GM12872 (cell line): ENCODE data around the gene TSPAN2.

Experiments used
- TF ChIP-seq, protein P1 (sequence below): IDR thresholded peaks from 3 replicates; pipeline ENCODE4 v1.5.1; 2011; ENCODE audit warnings: low read depth, mild to moderate bottlenecking, low read length, moderate library complexity; ENCODE audit not compliant: insufficient read depth

TSPAN2 gene

DNA sequence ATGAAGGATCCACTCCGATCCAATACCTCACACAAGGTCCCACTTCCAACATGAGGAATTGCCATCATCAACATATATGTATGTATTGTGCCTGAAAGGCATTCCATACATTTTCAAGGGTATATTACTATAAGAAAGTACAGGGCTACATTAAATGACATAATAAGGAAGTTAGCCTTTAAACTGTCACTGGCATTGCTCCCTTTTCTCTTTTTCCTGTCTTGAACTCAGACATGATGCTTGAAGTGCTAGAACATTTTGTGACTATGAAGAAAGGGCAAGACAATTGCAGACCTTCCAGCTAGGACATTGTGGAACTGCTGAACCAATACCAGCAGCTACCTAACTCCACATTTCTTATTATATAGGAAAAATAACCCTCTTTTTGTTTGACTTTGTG lies 2.9 kb upstream of the TSPAN2 start:
- TF ChIP-seq, protein P1, sequence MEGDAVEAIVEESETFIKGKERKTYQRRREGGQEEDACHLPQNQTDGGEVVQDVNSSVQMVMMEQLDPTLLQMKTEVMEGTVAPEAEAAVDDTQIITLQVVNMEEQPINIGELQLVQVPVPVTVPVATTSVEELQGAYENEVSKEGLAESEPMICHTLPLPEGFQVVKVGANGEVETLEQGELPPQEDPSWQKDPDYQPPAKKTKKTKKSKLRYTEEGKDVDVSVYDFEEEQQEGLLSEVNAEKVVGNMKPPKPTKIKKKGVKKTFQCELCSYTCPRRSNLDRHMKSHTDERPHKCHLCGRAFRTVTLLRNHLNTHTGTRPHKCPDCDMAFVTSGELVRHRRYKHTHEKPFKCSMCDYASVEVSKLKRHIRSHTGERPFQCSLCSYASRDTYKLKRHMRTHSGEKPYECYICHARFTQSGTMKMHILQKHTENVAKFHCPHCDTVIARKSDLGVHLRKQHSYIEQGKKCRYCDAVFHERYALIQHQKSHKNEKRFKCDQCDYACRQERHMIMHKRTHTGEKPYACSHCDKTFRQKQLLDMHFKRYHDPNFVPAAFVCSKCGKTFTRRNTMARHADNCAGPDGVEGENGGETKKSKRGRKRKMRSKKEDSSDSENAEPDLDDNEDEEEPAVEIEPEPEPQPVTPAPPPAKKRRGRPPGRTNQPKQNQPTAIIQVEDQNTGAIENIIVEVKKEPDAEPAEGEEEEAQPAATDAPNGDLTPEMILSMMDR: no peak

DNA sequence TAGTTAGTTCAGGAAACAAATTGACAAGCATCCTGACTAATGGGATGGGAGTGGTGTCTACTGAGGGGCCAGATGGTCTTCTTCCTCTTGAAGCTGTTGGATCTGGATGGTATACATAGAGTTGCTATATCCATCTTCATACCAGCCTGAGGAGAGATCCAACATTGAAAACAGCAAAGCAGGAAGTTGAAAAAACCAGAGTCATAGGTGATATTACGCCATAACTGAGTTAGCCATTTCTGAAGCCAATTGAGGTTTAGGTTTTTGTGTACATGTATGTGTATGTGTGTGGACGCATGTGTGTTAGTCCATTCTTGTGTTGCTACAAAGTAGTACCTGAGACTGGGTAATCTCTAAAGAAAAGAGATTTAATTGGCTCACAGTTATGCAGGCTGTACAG lies 2.3 kb upstream of the TSPAN2 start:
- TF ChIP-seq, protein P1: no peak

- TF ChIP-seq, protein P1: no peak
Measured at GRCh38 chr1:115090956-115091355, 1.7 kb upstream of the TSPAN2 start.

GRCh38 chr1:115090540-115090939 lies 1.2 kb upstream of the TSPAN2 start:
- TF ChIP-seq, protein P1: no peak

DNA sequence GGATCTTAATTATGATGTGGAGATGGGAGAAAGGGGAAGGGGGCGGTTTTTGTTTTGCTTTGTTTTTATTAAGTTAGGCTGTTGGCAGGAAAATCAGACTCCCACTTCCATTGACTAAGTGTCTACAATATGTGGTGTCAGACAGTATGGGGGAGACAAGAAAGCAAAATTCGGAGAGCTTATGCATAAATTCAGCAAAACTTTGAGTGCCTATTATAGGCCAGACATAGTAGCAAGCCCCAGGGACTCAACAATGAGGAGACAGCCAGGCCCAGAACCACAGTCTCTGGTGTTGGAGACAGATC lies 835 bp upstream of the TSPAN2 start:
- TF ChIP-seq, protein P1: no peak

- TF ChIP-seq, protein P1: no peak
Measured at GRCh38 chr1:115088871-115089419, 358 bp downstream of the TSPAN2 start.

GRCh38 chr1:115088115-115088778 lies 1.1 kb downstream of the TSPAN2 start:
- TF ChIP-seq, protein P1: no peak
